Lung (tissue), 12 donors: Measurements from ENCODE around the gene STARD13. TPM values are rescaled to one million over a fixed set of nuclear protein-coding genes. Genes with fewer than 3 reads are reported as not detected.

Experiments
- ATAC-seq: fragments of 200-7000 bp; cut with Tn5 transposase; one replicate; pipeline ENCODE4 v1.9.1; 2020; ENCODE audit warnings: moderate number of reproducible peaks; ENCODE audit not compliant: insufficient read depth, low FRiP score
- DNase-seq, 3 donors: peaks; one replicate each; pipeline ENCODE4 v3.0.0-alpha.2; 2013 to 2017
- H3K27ac ChIP-seq, 2 donors: one replicate each; pipeline ENCODE4 v1.5.1; 2013; ENCODE audit warnings: mild to moderate bottlenecking in 2 of 2, moderate library complexity in 2 of 2, control low read depth in 1 of 2, inconsistent platforms in 1 of 2, low read depth in 1 of 2, low read length in 1 of 2
- H3K27me3 ChIP-seq, 3 donors: one replicate each; pipeline ENCODE4 v1.5.1; 2013; ENCODE audit warnings: low read length in 2 of 3; ENCODE audit not compliant: control insufficient read depth in 3 of 3, insufficient read depth in 3 of 3
- H3K36me3 ChIP-seq, 4 donors: one replicate each; pipeline ENCODE4 v1.5.1; 2013; ENCODE audit warnings: low read length in 4 of 4, mild to moderate bottlenecking in 1 of 4, moderate library complexity in 1 of 4; ENCODE audit not compliant: control insufficient read depth in 4 of 4, insufficient read depth in 4 of 4
- H3K4me1 ChIP-seq, 5 donors: one replicate each; pipeline ENCODE4 v1.5.1; 2013; ENCODE audit warnings: low read length in 5 of 5, mild to moderate bottlenecking in 2 of 5, moderate library complexity in 1 of 5; ENCODE audit not compliant: control insufficient read depth in 5 of 5, insufficient read depth in 5 of 5
- H3K4me3 ChIP-seq: one replicate; pipeline ENCODE4 v1.5.1; 2013; ENCODE audit warnings: mild to moderate bottlenecking, control low read depth, moderate library complexity
- H3K9ac ChIP-seq, 2 donors: one replicate each; pipeline ENCODE4 v1.5.1; 2013; ENCODE audit warnings: low read length in 2 of 2, control low read depth in 1 of 2; ENCODE audit not compliant: insufficient read depth in 1 of 2
- H3K9me3 ChIP-seq, 4 donors: one replicate each; pipeline ENCODE4 v1.5.1; 2013; ENCODE audit warnings: low read length in 3 of 4, mild to moderate bottlenecking in 1 of 4, moderate library complexity in 1 of 4; ENCODE audit not compliant: control insufficient read depth in 4 of 4, insufficient read depth in 3 of 4
- CTCF ChIP-seq: IDR thresholded peaks from 2 replicates; pipeline ENCODE4 v1.5.1; 2012; ENCODE audit warnings: mild to moderate bottlenecking; ENCODE audit errors: control extremely low read depth, extremely low read depth
- WGBS, 2 donors: extraction: QIAGEN DNeasy Blood & Tissue Kit; methylation state at CpG; one replicate each; pipeline ENCODE4 v1.1.7; 2013; 5-methylcytosine and 5-hydroxymethylcytosine counted together
- polyA plus RNA-seq, 2 donors: library from polyadenylated mRNA; stranded (reverse); fragments of 200-250 nt; gene quantifications; one replicate each; pipeline ENCODE4 v1.2.1, GENCODE V29; 2013
- total RNA-seq, 2 donors: library from RNA; depleted of rRNA in 1 of 2; stranded (reverse); fragments of >200 nt in 1 of 2; gene quantifications; one replicate each; pipeline ENCODE4 v1.2.1, GENCODE V29; 2014 to 2021
- donor health status: control.
- donor health status: control.
- donor health status: Bipolar disorder and iron deficiency.
- donor health status: healthy.
- donor health status: DM: yes; HTN: yes; CAD: no.

The STARD13 gene
- total and polyA plus RNA-seq, 4 donors = 7.9 to 91.6 (median 29.7) TPM

DNA sequence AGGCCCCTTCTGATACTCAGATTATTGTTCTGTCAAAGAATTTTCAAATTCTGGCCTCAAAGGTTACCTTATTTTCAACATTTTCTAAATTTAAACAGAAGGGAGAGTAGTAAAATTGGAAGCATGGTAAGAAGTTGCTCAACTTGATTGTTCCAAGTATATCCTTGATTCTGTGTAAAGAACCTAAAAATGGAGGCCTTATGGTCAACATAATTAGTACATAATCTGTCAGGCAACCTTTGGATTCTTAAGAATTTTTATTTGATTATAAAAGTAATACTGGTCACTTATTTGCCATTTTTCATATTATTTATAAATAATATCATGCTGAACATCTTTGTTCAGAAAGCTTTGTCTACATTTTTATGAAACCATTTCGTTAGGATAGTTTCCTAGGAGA is 83.9 kb downstream of the STARD13 start:
- ATAC-seq = no peak

GRCh38 chr13:33199289-33199850 is 86.2 kb downstream of the STARD13 start:
- H3K4me1 ChIP-seq = peaks cover 0 to 37% (median 19%) of the 10 kb centered on the region in 5 donors

More for the DNA sequence above, 83.9 kb downstream of the STARD13 start:
- H3K9me3 ChIP-seq = no peaks in the 10 kb centered on the region
- no peak overlapping the region for H3K4me3 ChIP-seq
- H3K4me1 ChIP-seq = peaks cover 11 to 42% (median 28%) of the 10 kb centered on the region in 5 donors
- WGBS, 2 donors = 77 to 90% methylated on average over 1 of the region's 1 CpG
- no peaks in the 10 kb centered on the region for H3K27me3 ChIP-seq
- no peaks in the 10 kb centered on the region for H3K36me3 ChIP-seq
- no peak overlapping the region for H3K9ac ChIP-seq
- no peak for TF ChIP-seq CTCF
- no peak overlapping the region for H3K27ac ChIP-seq
- DNase-seq = no peak

DNA sequence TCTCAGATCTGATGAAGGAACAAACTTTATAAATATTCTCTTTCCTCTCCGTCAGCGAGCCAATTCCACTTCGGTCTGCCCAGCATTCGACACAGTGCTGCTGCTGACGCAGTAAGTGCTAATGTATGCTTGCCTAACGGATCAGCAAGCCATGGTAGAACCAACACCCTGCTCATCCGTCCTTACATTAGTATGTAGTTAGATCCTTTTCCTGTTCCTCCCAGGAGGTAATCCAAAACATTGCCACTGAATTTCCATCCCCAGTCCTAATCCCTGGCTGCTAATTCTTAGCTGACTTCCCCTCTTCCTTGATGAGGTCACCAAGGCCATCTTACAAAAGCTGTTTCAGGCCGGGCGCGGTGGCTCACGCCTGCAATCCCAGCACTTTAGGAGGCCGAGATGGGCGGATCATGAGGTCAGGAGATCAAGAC is 88.0 kb downstream of the STARD13 start:
- H3K4me3 ChIP-seq = no peak overlapping the region
- H3K9me3 ChIP-seq = no peaks in the 10 kb centered on the region
- no peak overlapping the region for H3K9ac ChIP-seq
- no peak for TF ChIP-seq CTCF
- no peaks in the 10 kb centered on the region for H3K36me3 ChIP-seq
- DNase-seq (peak; percentile 42 to 82 (median 70)), ATAC-seq (no peak)
- H3K4me1 ChIP-seq = peaks cover 7 to 48% (median 24%) of the 10 kb centered on the region in 5 donors
- no peaks in the 10 kb centered on the region for H3K27me3 ChIP-seq
- 73 to 85% methylated on average over 13 of the region's 13 CpGs for WGBS, 2 donors
- peak overlapping the region in 1 of 2 donors; percentile 84 for H3K27ac ChIP-seq

More at GRCh38 chr13:33199289-33199850, 86.2 kb downstream of the STARD13 start:
- DNase-seq (no peak), ATAC-seq (no peak)
- H3K9ac ChIP-seq = no peak overlapping the region
- H3K27me3 ChIP-seq = no peaks in the 10 kb centered on the region
- WGBS, 2 donors = 87 to 89% methylated on average over 2 of the region's 2 CpGs
- H3K9me3 ChIP-seq = no peaks in the 10 kb centered on the region
- no peak for TF ChIP-seq CTCF
- no peak overlapping the region for H3K27ac ChIP-seq
- no peak overlapping the region for H3K4me3 ChIP-seq
- H3K36me3 ChIP-seq = no peaks in the 10 kb centered on the region

- no peaks in the 10 kb centered on the region for H3K27me3 ChIP-seq
- ATAC-seq (no peak), DNase-seq (no peak)
- no peak for TF ChIP-seq CTCF
- no peak overlapping the region for H3K4me3 ChIP-seq
- H3K9me3 ChIP-seq = no peaks in the 10 kb centered on the region
- peaks cover 7 to 50% (median 26%) of the 10 kb centered on the region in 5 donors for H3K4me1 ChIP-seq
- WGBS, 2 donors = 87 to 89% methylated on average over 3 of the region's 3 CpGs
- no peak overlapping the region for H3K9ac ChIP-seq
- peak overlapping the region in 1 of 2 donors; percentile 87 for H3K27ac ChIP-seq
- no peaks in the 10 kb centered on the region for H3K36me3 ChIP-seq
These were observed 88.8 kb downstream of the STARD13 start for GRCh38 chr13:33196767-33197166.
